GM19438 (cell line): ENCODE results near the gene DNTT.

Source experiments
- ATAC-seq: cut with Tn5 transposase; IDR thresholded peaks from one replicate; pipeline ENCODE4 v1.9.1; 2021; ENCODE audit warnings: low read depth; ENCODE audit not compliant: unreplicated experiment

The DNTT gene

GRCh38 chr10:96371356-96371755 lies 67.1 kb downstream of the DNTT start:
- ATAC-seq: no peak

GRCh38 chr10:96374004-96374403 lies 69.8 kb downstream of the DNTT start:
- ATAC-seq: no peak

- ATAC-seq: no peak
Measured at GRCh38 chr10:96374639-96374984, 70.4 kb downstream of the DNTT start.

GRCh38 chr10:96374985-96375830 lies 71.0 kb downstream of the DNTT start:
- ATAC-seq: peak; percentile 78

GRCh38 chr10:96376483-96376882 lies 72.2 kb downstream of the DNTT start:
- no peak for ATAC-seq

GRCh38 chr10:96377816-96378294 lies 73.6 kb downstream of the DNTT start:
- ATAC-seq: no peak

- no peak for ATAC-seq
Measured at GRCh38 chr10:96378741-96379140, 74.5 kb downstream of the DNTT start.

GRCh38 chr10:96379758-96380157 lies 75.5 kb downstream of the DNTT start:
- no peak for ATAC-seq

GRCh38 chr10:96380821-96381220 lies 76.6 kb downstream of the DNTT start:
- ATAC-seq: no peak

- ATAC-seq: no peak
Measured at GRCh38 chr10:96384506-96384905, 80.3 kb downstream of the DNTT start.

GRCh38 chr10:96387161-96387560 lies 82.9 kb downstream of the DNTT start:
- no peak for ATAC-seq

- ATAC-seq: no peak
Measured at GRCh38 chr10:96387601-96388000, 83.4 kb downstream of the DNTT start.
